ENCODE data around the gene MSI2.

The MSI2 gene

GRCh38 chr17:57600074-57600473, 343.8 kb downstream of the MSI2 start:
- peak; percentile 47 for DNase-seq (ENCODE audit: low read depth)

- DNase-seq (ENCODE audit: low read depth): no peak
Observed at GRCh38 chr17:57601143-57601735, 344.9 kb downstream of the MSI2 start.

- no peak for DNase-seq (ENCODE audit: low read depth)
Observed at GRCh38 chr17:57602896-57603295, 346.6 kb downstream of the MSI2 start.

- DNase-seq (ENCODE audit: low read depth): no peak
Observed at GRCh38 chr17:57603546-57603945, 347.2 kb downstream of the MSI2 start.

GRCh38 chr17:57603978-57604377, 347.7 kb downstream of the MSI2 start:
- no peak for DNase-seq (ENCODE audit: low read depth)

GRCh38 chr17:57604771-57605674, 348.7 kb downstream of the MSI2 start:
- peak; percentile 50 for DNase-seq (ENCODE audit: low read depth)

- peak; percentile 54 for DNase-seq (ENCODE audit: low read depth)
Observed at GRCh38 chr17:57605675-57606105, 349.4 kb downstream of the MSI2 start.

GRCh38 chr17:57606111-57606875, 350.0 kb downstream of the MSI2 start:
- DNase-seq (ENCODE audit: low read depth): no peak

GRCh38 chr17:57607553-57608120, 351.3 kb downstream of the MSI2 start:
- DNase-seq (ENCODE audit: low read depth): no peak

- DNase-seq (ENCODE audit: low read depth): no peak
Observed at GRCh38 chr17:57608369-57609124, 352.2 kb downstream of the MSI2 start.

- DNase-seq (ENCODE audit: low read depth): no peak
Observed at GRCh38 chr17:57609125-57609877, 353.0 kb downstream of the MSI2 start.

- no peak for DNase-seq (ENCODE audit: low read depth)
Observed at GRCh38 chr17:57609878-57610270, 353.6 kb downstream of the MSI2 start.

- DNase-seq (ENCODE audit: low read depth): no peak
Observed at GRCh38 chr17:57612202-57613071, 356.1 kb downstream of the MSI2 start.

GRCh38 chr17:57614742-57615141, 358.4 kb downstream of the MSI2 start:
- no peak for DNase-seq (ENCODE audit: low read depth)

GRCh38 chr17:57615836-57616757, 359.8 kb downstream of the MSI2 start:
- DNase-seq (ENCODE audit: low read depth): no peak

- no peak for DNase-seq (ENCODE audit: low read depth)
Observed at GRCh38 chr17:57617218-57617617, 360.9 kb downstream of the MSI2 start.

- DNase-seq (ENCODE audit: low read depth): peak; percentile 83
Observed at GRCh38 chr17:57619061-57619937, 363.0 kb downstream of the MSI2 start.

- no peak for DNase-seq (ENCODE audit: low read depth)
Observed at GRCh38 chr17:57620576-57620975, 364.3 kb downstream of the MSI2 start.
